HepG2 (cell line): ENCODE measurements around the gene SERPIND1. TPM values are rescaled to one million over a fixed set of nuclear protein-coding genes. Genes with fewer than 3 reads are reported as not detected.

Experiments used
- ETV5 ChIP-seq: IDR thresholded peaks from 2 replicates; pipeline ENCODE4 v1.6.1; 2018; ENCODE audit warnings: missing biosample characterization, missing genetic modification reagents, inconsistent platforms, borderline replicate concordance
- EZH2 ChIP-seq: conservative IDR thresholded peaks from 2 replicates; pipeline ENCODE4 v1.6.1; 2012; ENCODE audit warnings: mild to moderate bottlenecking, low read depth, low read length, moderate library complexity
- FOXC1 ChIP-seq: sonication (generic); formaldehyde crosslinking; IDR thresholded peaks from 2 replicates; pipeline ENCODE4 v1.8.0; 2022; ENCODE audit warnings: mild to moderate bottlenecking, missing genetic modification reagents, borderline replicate concordance
- HINFP ChIP-seq: sonication (generic); formaldehyde crosslinking; IDR thresholded peaks from 2 replicates; pipeline ENCODE4 v1.4.0; 2020; ENCODE audit warnings: low read depth, mild to moderate bottlenecking, missing genetic modification reagents
- HMGXB3 ChIP-seq: sonication (generic); formaldehyde crosslinking; IDR thresholded peaks from 2 replicates; pipeline ENCODE4 v1.4.0; 2020; ENCODE audit warnings: missing genetic modification reagents, borderline replicate concordance
- MIER2 ChIP-seq: IDR thresholded peaks from 2 replicates; pipeline ENCODE4 v1.6.1; 2016; ENCODE audit warnings: missing biosample characterization, missing genetic modification reagents
- MLX ChIP-seq: IDR thresholded peaks from 2 replicates; pipeline ENCODE4 v1.6.1; 2016
- RBFOX2 ChIP-seq: fragments of 200-400 bp; formaldehyde crosslinking; IDR thresholded peaks from 2 replicates; pipeline ENCODE4 v1.6.1; 2017; ENCODE audit warnings: low read depth, mild to moderate bottlenecking, low read length
- TCF7 ChIP-seq: sonication (generic); IDR thresholded peaks from 2 replicates; pipeline ENCODE4 v1.6.1; 2016; ENCODE audit warnings: antibody characterized with exemption, low read depth
- ZBTB14 ChIP-seq: sonication (generic); formaldehyde crosslinking; IDR thresholded peaks from 2 replicates; pipeline ENCODE4 v1.4.0; 2020; ENCODE audit warnings: missing genetic modification reagents
- ZBTB37 ChIP-seq: sonication (generic); formaldehyde crosslinking; IDR thresholded peaks from 2 replicates; pipeline ENCODE4 v1.4.0; 2020; ENCODE audit warnings: mild to moderate bottlenecking, missing genetic modification reagents
- ZFP41 ChIP-seq: sonication (generic); formaldehyde crosslinking; IDR thresholded peaks from 2 replicates; pipeline ENCODE4 v1.4.0; 2020; ENCODE audit warnings: mild to moderate bottlenecking, missing genetic modification reagents, borderline replicate concordance
- ZNF333 ChIP-seq: sonication (generic); formaldehyde crosslinking; IDR thresholded peaks from 2 replicates; pipeline ENCODE4 v1.4.0; 2020; ENCODE audit warnings: mild to moderate bottlenecking, missing genetic modification reagents, borderline replicate concordance
- ZNF33B ChIP-seq: sonication (generic); formaldehyde crosslinking; IDR thresholded peaks from 2 replicates; pipeline ENCODE4 v1.5.1; 2020; ENCODE audit warnings: mild to moderate bottlenecking, missing genetic modification reagents
- ZNF597 ChIP-seq: sonication (generic); formaldehyde crosslinking; IDR thresholded peaks from 2 replicates; pipeline ENCODE4 v1.5.0; 2020; ENCODE audit warnings: missing genetic modification reagents
- ZNF724P ChIP-seq: sonication (generic); formaldehyde crosslinking; IDR thresholded peaks from 2 replicates; pipeline ENCODE4 v1.8.0; 2022; ENCODE audit warnings: missing genetic modification reagents, borderline replicate concordance
- ZNF773 ChIP-seq: sonication (generic); formaldehyde crosslinking; IDR thresholded peaks from 2 replicates; pipeline ENCODE4 v1.4.0; 2020; ENCODE audit warnings: missing genetic modification reagents, borderline replicate concordance
- ZNF790 ChIP-seq: sonication (generic); formaldehyde crosslinking; IDR thresholded peaks from 2 replicates; pipeline ENCODE4 v1.8.0; 2022; ENCODE audit warnings: missing genetic modification reagents, mild to moderate bottlenecking, borderline replicate concordance
- polyA plus RNA-seq, 8 experiments: library from polyadenylated mRNA; depleted of rRNA in 3 of 8; stranded (reverse) in 7 of 8; unstranded in 1 of 8; fragments of >200 nt; fragmentation: Illumina TruSeq in 4 of 8; extraction: Trizol in 4 of 8; gene quantifications; 2 replicates each; pipeline versions ENCODE4 v1.2.1 to v1.2.3, GENCODE V29; 2011 to 2016; ENCODE audit warnings: low read depth in 4 of 8, missing spikeins in 1 of 8, mixed read lengths in 1 of 8; ENCODE audit not compliant: insufficient read depth in 1 of 8
- total RNA-seq, 5 experiments: library from RNA; depleted of rRNA; stranded (reverse); fragments of >200 nt; fragmentation: Illumina TruSeq; extraction: Trizol; gene quantifications; 2 replicates each; pipeline ENCODE4 v1.2.3, GENCODE V29; 2016; ENCODE audit warnings: low read depth in 1 of 5

The SERPIND1 gene
- total and polyA plus RNA-seq, 2 of the 13 experiments (the other 11 are each of a cell fraction or from before 2014, with no cell fraction given), result 111 to 350 TPM

GRCh38 chr22:20777420-20778177 is 3.7 kb downstream of the SERPIND1 start (continued):
- TF ChIP-seq ZBTB14 (CRISPR knock-in tag), result no peak
- TF ChIP-seq ZFP41 (CRISPR knock-in tag), result no peak
- TF ChIP-seq HMGXB3, result no peak
- peak; percentile 92 for TF ChIP-seq ETV5 (CRISPR knock-in tag)
- peak; percentile 32; the same call in 1 of the 2 replicates for TF ChIP-seq FOXC1 (CRISPR knock-in tag)
- no peak for TF ChIP-seq HINFP (CRISPR knock-in tag)
- TF ChIP-seq ZNF790 (CRISPR knock-in tag), result no peak
- TF ChIP-seq ZNF597 (CRISPR knock-in tag), result no peak
- peak; percentile 100 for TF ChIP-seq ZBTB37 (CRISPR knock-in tag)
- TF ChIP-seq ZNF333 (CRISPR knock-in tag), result no peak
- peak; percentile 35; the same call in 1 of the 2 replicates for TF ChIP-seq MIER2 (CRISPR knock-in tag)
- TF ChIP-seq TCF7, result peak; percentile 80
- TF ChIP-seq ZNF33B (CRISPR knock-in tag), result no peak
- TF ChIP-seq ZNF724P (CRISPR knock-in tag), result no peak
- peak; percentile 53; the same call in 1 of the 2 replicates for TF ChIP-seq RBFOX2
- TF ChIP-seq MLX, result peak; percentile 90
- no peak for TF ChIP-seq EZH2
- TF ChIP-seq ZNF773 (CRISPR knock-in tag), result no peak
